HG03432 (cell line): ENCODE results near the gene COL6A3.

Experiments
- ATAC-seq: cut with Tn5 transposase; IDR thresholded peaks from one replicate; pipeline ENCODE4 v1.9.1; 2021; ENCODE audit warnings: mild to moderate bottlenecking, moderate library complexity; ENCODE audit not compliant: unreplicated experiment

The COL6A3 gene

DNA sequence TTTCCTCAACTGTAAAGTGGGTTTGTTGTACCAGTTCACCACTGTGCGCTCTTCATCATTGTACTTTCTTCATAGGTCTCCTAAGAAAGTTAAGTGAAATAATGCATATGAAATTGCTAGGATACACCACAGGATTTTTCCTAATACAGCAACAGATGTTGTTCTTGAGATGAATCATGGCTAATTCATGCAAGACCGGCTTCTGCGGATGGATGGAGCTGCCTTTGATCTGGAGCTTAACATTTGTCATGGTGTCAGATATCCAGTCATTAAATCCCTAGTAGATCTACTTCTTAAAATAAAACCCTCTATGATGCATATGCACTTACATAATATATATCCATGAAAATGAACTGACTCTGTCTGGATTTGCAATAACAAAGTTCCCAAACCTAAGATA lies 114.1 kb downstream of the COL6A3 start:
- no peak for ATAC-seq

GRCh38 chr2:237298151-237299118 lies 115.5 kb downstream of the COL6A3 start:
- no peak for ATAC-seq

GRCh38 chr2:237297421-237298150 lies 116.4 kb downstream of the COL6A3 start:
- no peak for ATAC-seq

DNA sequence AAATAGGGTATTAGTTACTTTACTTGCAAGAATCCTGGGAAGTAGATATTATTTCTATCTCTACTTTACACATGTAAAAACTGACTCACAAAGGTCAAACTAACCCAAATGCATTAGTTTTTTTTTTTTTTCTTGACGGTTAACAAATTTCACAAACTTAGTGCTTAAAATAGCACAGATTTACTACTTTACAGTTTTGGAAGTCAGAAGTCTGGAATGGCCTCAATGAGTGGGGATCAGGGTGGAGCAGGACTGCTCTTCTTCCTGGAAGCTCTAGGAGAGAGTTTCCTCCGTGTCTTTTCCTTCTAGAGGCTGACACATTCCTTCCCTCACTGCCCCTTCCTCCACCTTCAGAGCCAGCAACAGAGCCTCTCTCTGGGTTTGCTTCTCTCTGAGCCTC lies 117.2 kb downstream of the COL6A3 start:
- ATAC-seq: no peak

DNA sequence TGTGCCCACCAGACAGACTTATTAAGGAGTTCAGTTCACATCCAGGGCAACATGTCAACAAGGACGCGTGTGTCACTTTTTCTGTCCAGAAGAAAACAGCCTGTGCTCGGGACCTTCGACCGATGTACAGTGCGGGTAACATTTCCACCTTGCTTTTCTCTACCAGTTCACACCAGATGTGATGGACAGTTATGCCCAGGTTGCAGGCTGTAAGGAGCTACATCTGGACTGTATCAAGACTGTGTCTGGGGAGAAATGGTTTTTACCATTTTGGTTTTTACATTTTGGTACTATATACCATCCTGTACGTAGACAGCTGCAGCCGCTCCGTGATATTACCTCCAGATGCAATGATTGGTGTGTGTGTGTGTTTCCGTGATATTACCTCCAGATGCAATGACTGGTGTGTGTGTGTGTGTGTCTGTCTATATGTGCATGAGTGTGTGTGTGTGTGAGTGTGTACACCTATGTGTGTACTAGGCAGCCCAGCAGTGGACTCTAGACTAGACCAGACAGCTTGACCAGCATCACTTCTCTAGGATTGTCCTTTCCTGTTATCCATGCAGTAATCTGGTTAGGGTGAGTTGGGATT lies 118.0 kb downstream of the COL6A3 start:
- no peak for ATAC-seq

- no peak for ATAC-seq
Observed at GRCh38 chr2:237294460-237294859, 119.5 kb downstream of the COL6A3 start.

- no peak for ATAC-seq
Observed at GRCh38 chr2:237293978-237294377, 120.0 kb downstream of the COL6A3 start.

DNA sequence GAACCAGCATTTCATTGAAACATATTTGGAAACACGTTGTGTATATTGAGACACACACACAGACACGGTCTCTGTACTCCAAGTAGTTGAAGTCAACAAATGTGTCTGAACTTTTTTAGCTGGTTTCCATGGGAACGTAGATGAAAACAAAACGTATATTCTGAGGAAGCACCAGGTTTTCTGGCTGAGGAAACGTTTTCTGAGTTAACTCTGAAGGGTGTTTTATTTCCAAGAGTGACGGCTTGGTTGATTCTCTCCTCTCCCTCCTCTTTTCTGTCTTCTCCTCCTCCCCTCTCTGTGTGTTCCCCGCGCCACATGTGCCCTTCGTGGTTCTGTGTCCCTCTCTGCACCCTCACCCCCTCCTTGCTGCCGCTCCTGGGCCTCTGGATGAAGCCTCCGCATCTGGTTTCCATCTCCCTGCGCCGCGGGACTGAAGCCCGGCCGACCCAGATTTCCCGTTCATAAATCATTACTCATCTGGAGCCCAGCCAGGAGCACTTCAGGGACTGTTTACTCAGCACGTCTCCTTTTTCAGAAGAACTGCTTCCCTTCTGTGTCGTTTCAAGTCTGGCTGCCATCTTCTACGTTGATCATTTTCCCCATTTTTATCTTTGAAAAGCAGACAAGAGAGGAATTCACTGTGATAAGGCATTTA lies 122.7 kb downstream of the COL6A3 start:
- no peak for ATAC-seq

- no peak for ATAC-seq
Observed at GRCh38 chr2:237290261-237290660, 123.7 kb downstream of the COL6A3 start.

DNA sequence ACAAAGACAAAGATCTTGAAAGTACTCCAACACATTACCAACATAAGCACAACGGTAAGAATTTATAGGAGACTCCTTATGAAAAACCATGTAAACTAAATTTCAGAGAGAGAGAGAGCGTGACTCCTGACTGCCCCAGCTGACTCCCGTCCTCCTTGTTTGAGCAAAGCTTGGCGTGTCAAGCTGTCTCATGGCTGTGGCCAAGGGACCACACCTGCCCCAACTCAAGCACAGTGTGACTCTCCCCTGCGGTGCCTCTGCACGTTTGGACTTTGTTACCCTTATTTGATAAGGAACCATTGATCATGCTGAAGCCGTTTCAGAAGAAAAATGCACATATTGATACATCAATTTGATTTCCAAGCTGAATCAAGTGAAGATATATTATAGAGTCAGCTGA lies 124.8 kb downstream of the COL6A3 start:
- ATAC-seq: no peak

- no peak for ATAC-seq
Observed at GRCh38 chr2:237287872-237288271, 126.1 kb downstream of the COL6A3 start.

GRCh38 chr2:237283131-237283928 lies 130.6 kb downstream of the COL6A3 start:
- no peak for ATAC-seq

- ATAC-seq: no peak
Observed at GRCh38 chr2:237282568-237283128, 131.3 kb downstream of the COL6A3 start.

GRCh38 chr2:237281836-237282306 lies 132.1 kb downstream of the COL6A3 start:
- ATAC-seq: no peak

DNA sequence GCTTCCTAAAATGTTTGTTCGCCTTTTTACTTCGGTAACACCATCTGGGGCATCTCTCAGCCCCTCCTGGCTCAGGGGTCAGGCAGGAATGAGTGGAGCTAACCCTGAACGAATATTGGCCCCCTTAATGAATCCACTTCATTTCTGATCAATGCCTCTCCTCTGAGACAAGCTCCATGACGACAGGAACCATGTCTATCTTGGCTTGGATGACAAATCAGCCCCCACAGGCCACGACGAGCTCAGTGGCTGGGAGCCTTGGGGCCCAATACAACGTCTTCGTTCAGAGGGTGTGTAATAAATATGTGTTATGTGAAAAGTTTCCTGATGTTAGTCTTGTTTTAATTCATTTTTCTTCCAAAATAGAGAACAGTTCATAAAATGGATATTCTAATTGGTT lies 133.0 kb downstream of the COL6A3 start:
- no peak for ATAC-seq

DNA sequence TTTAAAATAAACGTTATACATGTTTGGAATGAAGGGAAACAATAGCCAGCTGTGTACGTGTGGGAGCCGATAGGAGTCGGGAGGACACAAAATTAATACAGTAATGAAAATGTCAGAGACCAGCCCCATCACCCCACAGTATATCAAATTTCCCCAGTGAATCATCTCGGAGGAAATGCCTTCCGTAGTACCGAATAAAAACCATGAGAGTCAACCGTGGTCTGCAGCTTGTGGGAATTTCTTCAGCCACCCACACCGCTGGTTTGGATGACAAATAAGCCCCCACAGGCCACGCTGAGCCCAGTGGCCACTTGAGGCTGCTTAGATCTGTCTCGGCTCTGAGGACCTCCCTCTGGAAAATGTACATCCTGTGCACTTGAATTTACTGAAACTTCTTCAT lies 133.7 kb downstream of the COL6A3 start:
- no peak for ATAC-seq

- no peak for ATAC-seq
Observed at GRCh38 chr2:237279012-237279768, 134.8 kb downstream of the COL6A3 start.

GRCh38 chr2:237278568-237278967 lies 135.4 kb downstream of the COL6A3 start:
- no peak for ATAC-seq
